IPS-18c (cell line): ENCODE results near the gene KPNA4.
A peak's percentile ranks its signal among the peaks of the same experiment; 100 is the strongest.
"Not testable (repeated sequence)": the region's sequence is repeated elsewhere in the genome, so short reads cannot be mapped to it uniquely, and the experiment has no call there.

ENCODE experiments used
- H3K4me3 ChIP-seq: 2 replicates; pipeline ENCODE4 v1.7.0; 2013; ENCODE audit warnings: low read depth, mild to moderate bottlenecking, low read length, moderate library complexity; ENCODE audit not compliant: insufficient read depth
- H3K9me3 ChIP-seq: one replicate; pipeline ENCODE4 v1.6.1; 2013; ENCODE audit warnings: mild to moderate bottlenecking, low read length, moderate library complexity; ENCODE audit not compliant: control insufficient read depth, insufficient read depth

The KPNA4 gene

DNA sequence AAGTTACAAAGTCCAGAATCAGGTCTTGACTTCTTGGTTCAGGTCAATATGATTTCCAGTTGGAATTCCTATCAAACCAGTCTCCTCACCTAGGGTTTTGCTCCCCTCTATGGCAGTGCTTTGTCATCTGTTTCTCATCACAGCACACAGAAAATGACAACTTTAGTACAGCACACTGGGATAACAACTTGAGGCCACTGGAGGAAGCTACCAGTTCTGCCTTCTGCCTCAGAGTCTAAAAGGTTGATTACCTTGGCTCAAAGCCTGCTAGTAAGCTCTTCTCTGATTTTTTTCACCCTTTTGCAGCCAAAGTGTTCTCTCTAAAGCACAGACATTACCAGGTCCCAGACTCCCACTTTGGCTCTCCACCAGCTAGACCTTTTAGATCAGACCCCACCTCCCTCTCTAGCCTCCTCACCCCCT, 90.9 kb downstream of the KPNA4 start:
- H3K9me3 ChIP-seq = no peaks in the 10 kb centered on the region
- no peak overlapping the region for H3K4me3 ChIP-seq

- no peaks in the 10 kb centered on the region for H3K9me3 ChIP-seq
- H3K4me3 ChIP-seq = no peak overlapping the region
Measured at GRCh38 chr3:160473978-160474377, 91.4 kb downstream of the KPNA4 start.

DNA sequence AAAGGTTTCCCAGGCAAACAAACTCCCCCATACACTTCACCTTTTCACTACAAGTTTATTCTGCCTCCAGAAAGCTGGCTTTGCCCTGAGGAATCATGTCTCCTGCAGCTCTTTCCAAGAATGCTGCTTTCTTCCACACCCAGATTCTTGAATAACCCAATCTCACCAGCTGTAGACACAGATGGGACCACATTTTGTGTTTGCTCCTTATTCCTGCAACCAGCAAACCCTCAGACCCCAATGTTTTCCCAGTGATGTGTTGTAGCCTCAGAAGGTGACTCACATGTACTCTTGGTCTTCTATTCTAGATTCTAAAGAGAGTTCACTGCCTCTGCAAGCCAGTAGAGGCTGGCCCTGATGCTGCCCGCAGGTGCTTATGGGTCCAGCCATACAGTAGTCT, 92.2 kb downstream of the KPNA4 start:
- no peak overlapping the region for H3K4me3 ChIP-seq
- no peaks in the 10 kb centered on the region for H3K9me3 ChIP-seq

GRCh38 chr3:160472344-160472743, 93.0 kb downstream of the KPNA4 start:
- Histone ChIP-seq H3K4me3 (no peak overlapping the region), H3K9me3 (no peaks in the 10 kb centered on the region)

GRCh38 chr3:160471892-160472291, 93.5 kb downstream of the KPNA4 start:
- Histone ChIP-seq H3K4me3 (no peak overlapping the region), H3K9me3 (no peaks in the 10 kb centered on the region)

DNA sequence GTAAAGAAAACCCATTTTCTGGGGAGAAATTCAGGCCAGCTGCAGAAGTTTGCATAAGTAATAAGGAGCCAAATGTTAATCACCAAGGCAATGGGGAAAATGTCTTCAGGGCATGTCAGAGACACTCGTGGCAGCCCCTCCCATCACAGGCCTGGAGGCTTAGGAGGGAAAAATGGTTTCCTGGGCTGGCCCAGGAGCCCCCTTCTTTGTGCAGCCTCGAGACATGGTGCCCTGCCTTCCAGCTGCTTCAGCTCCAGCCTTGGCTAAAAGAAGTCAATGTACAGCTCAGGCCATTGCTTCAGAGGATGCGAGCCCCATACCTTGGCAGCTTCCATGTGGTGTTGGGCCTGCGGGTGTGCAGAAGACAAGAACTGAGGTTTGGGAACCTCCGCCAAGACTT, 95.2 kb downstream of the KPNA4 start:
- H3K9me3 ChIP-seq = no peaks in the 10 kb centered on the region
- H3K4me3 ChIP-seq = no peak overlapping the region

GRCh38 chr3:160464971-160465370, 100.4 kb downstream of the KPNA4 start:
- H3K4me3 ChIP-seq = no peak overlapping the region
- no peaks in the 10 kb centered on the region for H3K9me3 ChIP-seq

DNA sequence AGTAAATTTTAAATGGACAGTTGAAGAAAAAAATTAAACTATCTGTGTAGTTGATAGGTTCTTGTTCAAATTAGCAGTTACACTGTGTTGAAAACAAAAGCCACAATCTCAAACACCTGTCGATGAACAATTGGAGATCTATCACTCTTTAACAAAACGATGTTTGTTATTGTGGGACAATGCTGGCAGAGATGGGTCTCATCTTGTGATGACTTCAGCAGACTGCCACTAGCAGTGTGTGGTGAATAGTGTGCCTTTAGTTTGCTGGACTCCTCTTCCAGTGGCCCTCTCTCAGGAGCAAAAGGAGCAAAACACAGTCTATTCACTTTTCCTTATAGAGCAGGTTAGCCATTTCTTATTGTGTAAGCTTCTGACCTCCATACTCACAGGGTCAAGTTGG, 101.0 kb downstream of the KPNA4 start:
- Histone ChIP-seq H3K4me3 (no peak overlapping the region), H3K9me3 (no peaks in the 10 kb centered on the region)

- Histone ChIP-seq H3K4me3 (no peak overlapping the region), H3K9me3 (no peaks in the 10 kb centered on the region)
Measured at GRCh38 chr3:160460033-160460432, 105.3 kb downstream of the KPNA4 start.

- H3K4me3 ChIP-seq = no peak overlapping the region
- H3K9me3 ChIP-seq = no peaks in the 10 kb centered on the region
Measured at GRCh38 chr3:160459450-160459970, 105.9 kb downstream of the KPNA4 start.

DNA sequence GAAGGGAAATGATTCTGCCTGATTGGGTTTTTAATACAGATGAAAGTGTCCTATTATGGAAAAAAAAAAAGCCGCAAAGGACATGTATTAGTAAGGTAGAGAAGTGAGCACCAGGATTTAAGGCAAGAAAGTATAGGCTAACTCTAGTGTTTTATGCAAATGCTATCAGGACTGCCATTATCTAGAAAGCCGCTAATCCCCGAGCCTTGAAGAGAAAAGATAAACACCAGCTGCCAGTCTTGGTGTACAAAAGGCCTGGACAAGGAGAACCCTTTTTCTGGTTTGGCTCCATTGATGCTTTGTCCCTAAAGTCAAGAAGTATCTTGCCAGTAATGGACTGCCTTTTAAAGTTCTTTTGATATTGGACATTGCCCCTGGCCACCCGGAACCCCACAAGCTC, 107.2 kb downstream of the KPNA4 start:
- H3K9me3 ChIP-seq = no peaks in the 10 kb centered on the region
- H3K4me3 ChIP-seq = no peak overlapping the region

DNA sequence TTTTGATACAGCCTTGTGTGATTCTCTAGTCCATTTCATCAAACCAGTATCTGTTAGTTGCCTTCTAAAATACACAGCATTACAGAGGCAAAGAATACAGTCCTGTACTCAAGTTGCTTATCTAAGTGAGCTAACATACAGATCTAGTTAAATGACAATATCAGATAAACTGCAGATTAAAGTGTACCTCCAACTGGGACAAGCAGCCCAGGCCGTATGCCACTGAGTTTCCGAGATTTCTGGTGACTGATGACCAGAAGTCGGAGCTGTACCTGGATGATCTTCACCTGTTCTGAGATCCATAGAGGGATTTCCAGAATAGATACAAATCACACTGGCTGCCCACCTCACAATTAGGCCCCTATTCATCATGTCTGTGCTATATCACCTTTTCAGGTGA, 109.5 kb downstream of the KPNA4 start:
- Histone ChIP-seq H3K9me3 (no peaks in the 10 kb centered on the region), H3K4me3 (no peak overlapping the region)

GRCh38 chr3:160454995-160455394, 110.4 kb downstream of the KPNA4 start:
- no peak overlapping the region for H3K4me3 ChIP-seq

DNA sequence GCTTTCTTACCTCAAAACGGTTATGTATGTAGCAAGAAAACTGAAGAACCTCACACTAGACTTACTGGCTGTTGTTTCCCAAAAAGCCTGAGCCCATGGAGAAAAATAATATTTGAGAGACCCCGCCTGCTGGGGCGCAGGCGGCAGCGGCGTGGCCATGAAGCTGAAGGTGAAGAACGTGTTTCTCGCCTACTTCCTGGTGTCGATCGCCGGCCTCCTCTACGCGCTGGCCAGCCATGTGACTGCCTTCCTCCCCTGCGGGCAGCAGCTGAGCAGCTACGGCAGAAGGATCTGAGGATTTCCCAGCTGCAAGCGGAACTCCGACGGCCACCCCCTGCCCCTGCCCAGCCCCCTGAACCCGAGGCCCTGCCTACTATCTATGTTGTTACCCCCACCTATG, 113.1 kb downstream of the KPNA4 start:
- H3K4me3 ChIP-seq, H3K9me3 ChIP-seq: not testable (repeated sequence)

More at GRCh38 chr3:160454995-160455394, 110.4 kb downstream of the KPNA4 start:
- H3K9me3 ChIP-seq = no peaks in the 10 kb centered on the region

DNA sequence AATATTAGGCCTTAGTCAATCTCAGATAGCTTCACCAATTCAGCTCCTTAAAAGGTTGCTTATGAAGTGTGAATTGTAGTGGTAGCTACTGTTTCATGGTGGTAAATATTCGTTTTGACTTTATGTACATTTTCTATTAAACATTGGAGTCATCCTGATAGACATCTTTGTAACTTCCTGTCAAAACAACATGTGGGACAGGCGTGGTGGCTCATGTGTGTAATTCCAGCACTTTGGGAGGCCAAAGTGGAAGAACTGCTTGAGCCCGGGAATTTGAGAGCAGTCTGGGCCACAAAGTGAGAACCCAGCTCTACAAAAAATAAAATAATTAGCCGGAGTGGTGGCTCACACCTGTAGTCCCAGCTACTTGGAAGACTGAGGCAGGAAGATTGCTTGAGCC, 113.8 kb downstream of the KPNA4 start:
- Histone ChIP-seq H3K9me3 (no peaks in the 10 kb centered on the region), H3K4me3 (no peak overlapping the region)

DNA sequence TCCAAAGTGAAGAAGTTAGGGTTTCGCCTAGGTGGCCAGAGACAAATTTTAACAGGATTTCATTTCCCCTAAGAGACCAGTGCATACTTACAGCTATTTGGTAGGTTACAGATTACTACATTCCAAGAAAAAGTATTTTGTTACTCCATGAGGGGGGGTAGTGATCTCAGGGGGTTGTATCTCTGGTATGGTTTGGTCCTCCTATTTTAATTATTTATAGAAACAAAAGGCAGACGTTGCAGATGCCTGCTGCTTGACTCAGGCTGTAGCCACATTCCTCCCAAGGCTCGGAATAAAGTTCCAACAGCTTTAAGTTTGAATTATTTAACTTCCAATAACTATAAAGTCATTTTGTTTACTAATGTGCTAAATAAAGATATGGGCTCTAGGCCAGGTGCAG, 114.5 kb downstream of the KPNA4 start:
- Histone ChIP-seq H3K9me3 (no peaks in the 10 kb centered on the region), H3K4me3 (peak overlapping the region; percentile 98)

- peak within 1 kb of the TSS; percentile 98 for H3K4me3 ChIP-seq
- peaks cover 3% of the 10 kb centered on the region for H3K9me3 ChIP-seq
Measured at GRCh38 chr3:160449636-160450598, 115.5 kb downstream of the KPNA4 start, which contains the start of gene TRIM59. Gene TRIM59, minus strand, starts transcription at chr3:160449786. Its CDS starts 10,603 bp downstream, at chr3:160439183.

DNA sequence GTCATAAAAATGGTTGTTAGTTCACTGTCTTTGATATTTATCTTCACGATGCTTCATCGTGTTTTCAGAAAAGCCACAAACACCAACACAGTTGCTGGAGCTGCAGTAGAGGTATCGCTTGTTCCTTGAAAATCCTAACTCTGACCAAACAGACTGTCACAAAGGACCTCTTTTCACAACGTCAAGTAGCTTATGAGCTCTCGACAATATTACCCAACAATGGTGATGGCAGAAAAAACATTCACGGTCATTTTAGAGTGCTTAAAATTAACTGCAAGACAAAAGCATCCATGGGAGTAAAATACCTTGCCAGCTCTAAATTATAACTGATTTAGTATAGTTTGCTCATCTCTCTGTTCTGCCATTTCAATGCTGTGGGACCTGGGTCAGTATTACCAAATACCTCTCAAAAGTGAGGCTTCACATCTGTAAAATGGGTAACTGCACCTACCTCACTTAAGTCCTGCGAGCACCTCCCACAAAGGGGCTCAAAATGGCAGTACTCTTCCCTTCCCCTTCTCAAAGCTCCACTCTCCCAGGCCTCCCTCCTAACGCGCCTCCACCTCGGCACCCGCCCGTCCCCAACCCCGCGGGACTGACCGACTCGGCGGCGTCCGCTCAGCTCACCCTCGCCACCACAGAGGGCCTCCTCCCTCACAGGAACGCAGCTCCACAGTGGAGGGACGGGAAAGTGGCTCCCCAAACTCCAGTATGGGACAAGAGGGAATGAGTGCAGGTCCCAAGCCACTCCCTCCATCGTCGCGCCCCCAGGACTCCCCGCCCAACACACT, 116.3 kb downstream of the KPNA4 start:
- H3K9me3 ChIP-seq = peaks cover 3% of the 10 kb centered on the region
- peak overlapping the region; percentile 98 for H3K4me3 ChIP-seq
